ENCODE data around the gene SSC4D.

GRCh38 chr7:76369018-76369417 is 40.5 kb downstream of the SSC4D start:
- TF ChIP-seq, protein P1, sequence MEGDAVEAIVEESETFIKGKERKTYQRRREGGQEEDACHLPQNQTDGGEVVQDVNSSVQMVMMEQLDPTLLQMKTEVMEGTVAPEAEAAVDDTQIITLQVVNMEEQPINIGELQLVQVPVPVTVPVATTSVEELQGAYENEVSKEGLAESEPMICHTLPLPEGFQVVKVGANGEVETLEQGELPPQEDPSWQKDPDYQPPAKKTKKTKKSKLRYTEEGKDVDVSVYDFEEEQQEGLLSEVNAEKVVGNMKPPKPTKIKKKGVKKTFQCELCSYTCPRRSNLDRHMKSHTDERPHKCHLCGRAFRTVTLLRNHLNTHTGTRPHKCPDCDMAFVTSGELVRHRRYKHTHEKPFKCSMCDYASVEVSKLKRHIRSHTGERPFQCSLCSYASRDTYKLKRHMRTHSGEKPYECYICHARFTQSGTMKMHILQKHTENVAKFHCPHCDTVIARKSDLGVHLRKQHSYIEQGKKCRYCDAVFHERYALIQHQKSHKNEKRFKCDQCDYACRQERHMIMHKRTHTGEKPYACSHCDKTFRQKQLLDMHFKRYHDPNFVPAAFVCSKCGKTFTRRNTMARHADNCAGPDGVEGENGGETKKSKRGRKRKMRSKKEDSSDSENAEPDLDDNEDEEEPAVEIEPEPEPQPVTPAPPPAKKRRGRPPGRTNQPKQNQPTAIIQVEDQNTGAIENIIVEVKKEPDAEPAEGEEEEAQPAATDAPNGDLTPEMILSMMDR (IDR thresholded peaks at IDR 0.05): no peak
- TF ChIP-seq POLR2A (IDR thresholded peaks at IDR 0.05) (no peak), POLR2AphosphoS5 (IDR thresholded peaks at IDR 0.05; ENCODE audit: insufficient read depth in 1 of 2, low read depth in 1 of 2) (no peak)

Measured in vagina (tissue), 2 donors.